ENCODE measurements around the gene QRICH1. TPM values are rescaled to one million over a fixed set of nuclear protein-coding genes. Genes with fewer than 3 reads are reported as not detected.

QRICH1 gene
- total RNA-seq, 1 experiment from 2014 or later, result 107 TPM

GRCh38 chr3:49121132-49121736 is 27.4 kb upstream of the QRICH1 start:
- intact Hi-C loops (cut with micrococcal nuclease; ENCODE audit: unreplicated experiment), result no loop called here

GRCh38 chr3:49120438-49121131 is 26.7 kb upstream of the QRICH1 start, which contains the start of gene USP19:
Gene USP19, minus strand, starts transcription at chr3:49120823. Its CDS starts 1,678 bp downstream, at chr3:49119145.
- TF ChIP-seq CTCF (IDR thresholded peaks at IDR 0.05; ENCODE audit: unreplicated experiment), result no peak
- H3K27me3 Mint-ChIP-seq (ENCODE audit: unreplicated experiment), result no peaks in the 10 kb centered on the region
- peak within 1 kb of the TSS; percentile 73 for H3K4me3 Mint-ChIP-seq (ENCODE audit: low read depth, unreplicated experiment)
- no peaks in the 10 kb centered on the region for H3K9me3 Mint-ChIP-seq (ENCODE audit: low read depth, unreplicated experiment)
- H3K4me1 Mint-ChIP-seq (ENCODE audit: low read depth, unreplicated experiment), result peaks cover 7% of the 10 kb centered on the region
- peak; percentile 91 for DNase-seq
- peaks cover 51% of the 10 kb centered on the region for H3K36me3 Mint-ChIP-seq (ENCODE audit: insufficient read depth, unreplicated experiment)
- no TSS peak for BruUV-seq (replicated peaks)
- intact Hi-C loops (cut with micrococcal nuclease; ENCODE audit: unreplicated experiment), result no loop called here
- H3K27ac Mint-ChIP-seq (ENCODE audit: unreplicated experiment), result peak within 1 kb of the TSS; percentile 39
- CTCF ChIA-PET, result interaction anchor here (0.6 to 0.8 kb wide), 3 partner anchors 13 to 159 kb away, joined by 3 to 4 read pairs (median 3); no protein-coding TSS in a partner anchor

More at GRCh38 chr3:49121132-49121736, 27.4 kb upstream of the QRICH1 start:
- peak overlapping the region; percentile 39 for H3K27ac Mint-ChIP-seq (ENCODE audit: unreplicated experiment)
- DNase-seq, result no peak
- no peaks in the 10 kb centered on the region for H3K27me3 Mint-ChIP-seq (ENCODE audit: unreplicated experiment)
- H3K4me3 Mint-ChIP-seq (ENCODE audit: low read depth, unreplicated experiment), result peak overlapping the region; percentile 73
- TF ChIP-seq CTCF (IDR thresholded peaks at IDR 0.05; ENCODE audit: unreplicated experiment), result no peak
- no peaks in the 10 kb centered on the region for H3K9me3 Mint-ChIP-seq (ENCODE audit: low read depth, unreplicated experiment)
- peaks cover 47% of the 10 kb centered on the region for H3K36me3 Mint-ChIP-seq (ENCODE audit: insufficient read depth, unreplicated experiment)
- BruUV-seq (replicated peaks), result no TSS peak
- H3K4me1 Mint-ChIP-seq (ENCODE audit: low read depth, unreplicated experiment), result peaks cover 7% of the 10 kb centered on the region
- CTCF ChIA-PET, result interaction anchor here (0.6 to 0.8 kb wide), 2 partner anchors 12 to 158 kb away, joined by 3 read pairs; no protein-coding TSS in a partner anchor

- H3K27ac Mint-ChIP-seq (ENCODE audit: unreplicated experiment), result no peak overlapping the region
- no peak for DNase-seq
- peaks cover 7% of the 10 kb centered on the region for H3K4me1 Mint-ChIP-seq (ENCODE audit: low read depth, unreplicated experiment)
- no peaks in the 10 kb centered on the region for H3K27me3 Mint-ChIP-seq (ENCODE audit: unreplicated experiment)
- H3K4me3 Mint-ChIP-seq (ENCODE audit: low read depth, unreplicated experiment), result peak overlapping the region; percentile 73
- intact Hi-C loops (cut with micrococcal nuclease; ENCODE audit: unreplicated experiment), result no loop called here
- no peaks in the 10 kb centered on the region for H3K9me3 Mint-ChIP-seq (ENCODE audit: low read depth, unreplicated experiment)
- BruUV-seq (replicated peaks), result TSS peak; percentile 17
- CTCF ChIA-PET, result no interaction called here
- peaks cover 52% of the 10 kb centered on the region for H3K36me3 Mint-ChIP-seq (ENCODE audit: insufficient read depth, unreplicated experiment)
- no peak for TF ChIP-seq CTCF (IDR thresholded peaks at IDR 0.05; ENCODE audit: unreplicated experiment)
These were observed 26.2 kb upstream of the QRICH1 start for GRCh38 chr3:49120096-49120437.

- Mint-ChIP-seq H3K27ac (ENCODE audit: unreplicated experiment) (no peak overlapping the region), H3K9me3 (ENCODE audit: low read depth, unreplicated experiment) (no peaks in the 10 kb centered on the region), H3K4me1 (ENCODE audit: low read depth, unreplicated experiment) (peaks cover 7% of the 10 kb centered on the region), H3K4me3 (ENCODE audit: low read depth, unreplicated experiment) (peak overlapping the region; percentile 73), H3K27me3 (ENCODE audit: unreplicated experiment) (no peaks in the 10 kb centered on the region), H3K36me3 (ENCODE audit: insufficient read depth, unreplicated experiment) (peaks cover 47% of the 10 kb centered on the region)
- no TSS peak for BruUV-seq (replicated peaks)
- intact Hi-C loops (cut with micrococcal nuclease; ENCODE audit: unreplicated experiment), result no loop called here
- no peak for TF ChIP-seq CTCF (IDR thresholded peaks at IDR 0.05; ENCODE audit: unreplicated experiment)
- CTCF ChIA-PET, result interaction anchor here (0.6 kb wide), 1 partner anchor 23 kb away, joined by 6 read pairs; no protein-coding TSS in a partner anchor
- DNase-seq, result no peak
These were observed 25.6 kb upstream of the QRICH1 start for GRCh38 chr3:49119439-49119838.

Measured in Calu3 (cell line).